HCT116 (cell line): ENCODE data around the gene FCAMR. TPM values are rescaled to one million over a fixed set of nuclear protein-coding genes. Genes with fewer than 3 reads are reported as not detected.
A peak's percentile ranks its signal among the peaks of the same experiment; 100 is the strongest.

Experiments used
- ATAC-seq: fragments of 200-7000 bp; cut with Tn5 transposase; 2 replicates; pipeline ENCODE4 v1.9.1; 2020; ENCODE audit warnings: mild to moderate bottlenecking, moderate library complexity
- BruUV-seq: library from RNA; stranded (reverse); fragments of 400-500 nt; replicated peaks from 2 replicates; lab custom pipeline; 2021; lab: Mats Ljungman, UMichigan
- CTCF ChIA-PET: fragments of 300-600 bp; sonication (Branson Sonifier 250); formaldehyde crosslinking; loops from one replicate; lab custom pipeline; 2021; ENCODE audit warnings: antibody characterized with exemption; lab: Charles Lee
- POLR2A ChIA-PET: fragments of 300-600, 350-600 bp; sonication (Branson Sonifier 250); formaldehyde crosslinking; loops from one replicate; lab custom pipeline; 2021; ENCODE audit warnings: antibody characterized with exemption; lab: Charles Lee
- RAD21 ChIA-PET, 2 experiments: fragments of 300-600 bp; sonication (Branson Sonifier 250); formaldehyde crosslinking; loops; one replicate each; lab custom pipeline; 2023; ENCODE audit warnings: low total read pairs in 2 of 2; ENCODE audit not compliant: uncharacterized antibody in 2 of 2, unreplicated experiment in 2 of 2, low non-redundant PET in 1 of 2; lab: Charles Lee
- DNase-seq: peaks from one replicate; pipeline ENCODE4 v3.0.0-alpha.2; 2010; ENCODE audit warnings: low read depth, low spot score
- H2AFZ ChIP-seq: fragments of 200-600 bp; shearing (Covaris generic), sonication (generic); 2 replicates; pipeline ENCODE4 v1.6.1; 2017; ENCODE audit warnings: low read depth, mixed run types, mixed read lengths, antibody characterized with exemption, low read length; ENCODE audit not compliant: poor library complexity, severe bottlenecking
- H3K27ac ChIP-seq: 2 replicates; pipeline ENCODE4 v1.5.1; 2012; ENCODE audit warnings: low read depth, low read length
- H3K27me3 ChIP-seq: fragments of 200-600 bp; sonication (generic); 2 replicates; pipeline ENCODE4 v1.6.1; 2016; ENCODE audit warnings: mixed run types, low read length, mixed read lengths; ENCODE audit not compliant: insufficient read depth
- H3K36me3 ChIP-seq, 2 experiments: fragments of 200-500 bp in 1 of 2; fragments of 200-600 bp in 1 of 2; sonication (Bioruptor generic) in 1 of 2; sonication (generic) in 1 of 2; 2 replicates each; pipeline versions ENCODE4 v1.5.1 to v1.6.1; 2014 to 2016; ENCODE audit warnings: low read length in 2 of 2, inconsistent platforms in 1 of 2, mixed read lengths in 1 of 2, mixed run types in 1 of 2; ENCODE audit not compliant: insufficient read depth in 2 of 2, control insufficient read depth in 1 of 2
- H3K4me1 ChIP-seq, 2 experiments: fragments of 200-600 bp in 1 of 2; sonication (generic) in 1 of 2; 2 replicates each; pipeline versions ENCODE4 v1.5.1 to v1.6.1; 2012 to 2017; ENCODE audit warnings: low read length in 2 of 2, inconsistent platforms in 1 of 2, mild to moderate bottlenecking in 1 of 2, mixed read lengths in 1 of 2, mixed run types in 1 of 2, moderate library complexity in 1 of 2; ENCODE audit not compliant: insufficient read depth in 2 of 2, control insufficient read depth in 1 of 2
- H3K4me2 ChIP-seq: fragments of 200-600 bp; sonication (generic); 2 replicates; pipeline ENCODE4 v1.6.1; 2017; ENCODE audit warnings: mixed run types, low read length, mixed read lengths
- H3K4me3 ChIP-seq, 2 experiments: fragments of 200-600 bp in 1 of 2; sonication (generic) in 1 of 2; replicated peaks in 1 of 2; 2 replicates each; pipeline ENCODE4 v1.5.1; 2011 to 2016; ENCODE audit warnings: low read length in 2 of 2, control low read depth in 1 of 2, low read depth in 1 of 2, mild to moderate bottlenecking in 1 of 2, mixed read lengths in 1 of 2, mixed run types in 1 of 2
- H3K79me2 ChIP-seq: fragments of 200-600 bp; sonication (generic); 2 replicates; pipeline ENCODE4 v1.6.1; 2017; ENCODE audit warnings: mild to moderate bottlenecking, mixed run types, low read length, moderate library complexity, mixed read lengths; ENCODE audit not compliant: insufficient read depth
- H3K9ac ChIP-seq: fragments of 200-600 bp; sonication (generic); 2 replicates; pipeline ENCODE4 v1.6.1; 2016; ENCODE audit warnings: low read length, mixed read lengths
- H3K9me2 ChIP-seq: fragments of 200-600 bp; sonication (generic), shearing (Covaris generic); 2 replicates; pipeline ENCODE4 v1.6.1; 2017; ENCODE audit warnings: mixed run types, mild to moderate bottlenecking, moderate library complexity; ENCODE audit not compliant: insufficient read depth
- H3K9me3 ChIP-seq, 2 experiments: fragments of 200-500 bp in 1 of 2; fragments of 200-600 bp in 1 of 2; sonication (Bioruptor generic) in 1 of 2; sonication (generic) in 1 of 2; 2 replicates each; pipeline ENCODE4 v1.6.1; 2014 to 2017; ENCODE audit warnings: low read length in 2 of 2, mixed read lengths in 2 of 2, inconsistent platforms in 1 of 2, low read depth in 1 of 2, mild to moderate bottlenecking in 1 of 2, mixed run types in 1 of 2, moderate library complexity in 1 of 2; ENCODE audit not compliant: control insufficient read depth in 1 of 2, insufficient read depth in 1 of 2
- H4K20me1 ChIP-seq: fragments of 200-600 bp; sonication (generic), shearing (Covaris generic); 2 replicates; pipeline ENCODE4 v1.6.1; 2017; ENCODE audit warnings: mixed run types, mild to moderate bottlenecking, moderate library complexity; ENCODE audit not compliant: insufficient read depth
- ATF3 ChIP-seq: IDR thresholded peaks from 2 replicates; pipeline ENCODE4 v1.6.1; 2012
- CBX3 ChIP-seq: IDR thresholded peaks from 2 replicates; pipeline ENCODE4 v1.6.1; 2012; ENCODE audit warnings: low read depth
- TCF7L2 ChIP-seq: IDR thresholded peaks from 2 replicates; pipeline ENCODE4 v1.7.0; 2011; ENCODE audit warnings: borderline replicate concordance, inconsistent platforms; ENCODE audit not compliant: insufficient read depth, insufficient read length; ENCODE audit errors: extremely low read depth
- intact Hi-C: fragments of 100-400 bp; cut with micrococcal nuclease; formaldehyde crosslinking; loops from 2 replicates; pipeline ENCODE4 v1.10.0; 2022
- total RNA-seq: library from RNA; stranded (reverse); gene quantifications from one replicate; pipeline ENCODE4 v1.2.1, GENCODE V29; 2021; ENCODE audit not compliant: unreplicated experiment

Gene FCAMR
- total RNA-seq, 1 experiment from 2014 or later: not detected

DNA sequence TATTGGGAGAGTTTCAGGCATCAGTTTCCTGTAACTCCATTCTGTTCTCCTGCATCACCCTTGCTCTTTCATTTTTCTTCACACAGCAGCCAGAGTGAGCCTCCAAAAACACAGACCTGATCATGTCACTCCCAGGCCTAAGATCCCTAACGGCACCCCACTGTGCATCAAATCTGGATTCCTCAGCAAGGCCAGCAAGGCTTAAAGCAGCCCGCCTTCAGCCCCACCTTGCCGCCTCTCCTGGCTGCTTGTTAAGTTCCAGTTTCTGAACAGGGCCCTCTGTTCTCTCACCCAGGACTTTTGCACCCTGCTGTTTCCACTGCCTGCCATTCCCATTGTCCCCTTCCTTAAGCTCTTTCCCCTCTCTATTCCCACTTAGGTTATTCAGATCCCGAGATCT is 33.0 kb upstream of the FCAMR start:
- no TSS peak for BruUV-seq
- POLR2A ChIA-PET: no interaction called here
- no peaks in the 10 kb centered on the region for H4K20me1 ChIP-seq
- no peaks in the 10 kb centered on the region for H3K9me2 ChIP-seq
- TF ChIP-seq ATF3: no peak
- intact Hi-C loops: no loop called here
- H3K36me3 ChIP-seq: no peaks in the 10 kb centered on the region
- no peaks in the 10 kb centered on the region; a peak in 1 of 4 replicates for H3K9me3 ChIP-seq
- CTCF ChIA-PET: interaction anchor here (1.3 kb wide), 1 partner anchor 44 kb away, joined by 3 read pairs; no protein-coding TSS in a partner anchor
- DNase-seq (no peak), ATAC-seq (no peak)
- peaks cover 27 to 56% of the 10 kb centered on the region in 2 experiments for H3K4me1 ChIP-seq
- H3K27me3 ChIP-seq: no peaks in the 10 kb centered on the region
- H2AFZ ChIP-seq: no peak overlapping the region
- H3K9ac ChIP-seq: no peak overlapping the region
- H3K79me2 ChIP-seq: no peaks in the 10 kb centered on the region
- peak overlapping the region; percentile 37 for H3K4me2 ChIP-seq
- H3K27ac ChIP-seq: no peak overlapping the region
- H3K4me3 ChIP-seq: no peak overlapping the region
- RAD21 ChIA-PET: no interaction called here

DNA sequence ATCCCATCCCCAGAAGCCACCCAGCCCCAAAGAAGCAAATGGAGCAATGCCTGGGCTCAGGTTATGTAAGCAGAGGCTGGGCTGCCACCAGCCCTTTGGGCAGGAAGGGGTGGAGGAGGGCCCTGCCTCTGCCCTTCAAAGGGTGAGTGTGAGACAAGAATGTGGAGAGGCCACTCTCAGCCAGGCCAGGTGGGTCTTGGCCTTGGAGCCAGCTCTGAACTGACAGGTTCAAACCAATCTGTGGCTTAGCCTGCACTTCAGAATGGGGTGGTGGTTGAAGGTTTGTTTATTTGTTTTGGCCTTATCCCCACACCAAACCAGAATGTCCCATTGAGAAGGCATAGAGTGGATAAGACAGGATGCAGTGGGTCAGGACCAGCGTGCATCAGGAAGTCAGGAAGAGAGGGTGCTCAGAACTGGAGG is 32.5 kb upstream of the FCAMR start:
- no peaks in the 10 kb centered on the region for H4K20me1 ChIP-seq
- no peaks in the 10 kb centered on the region for H3K9me2 ChIP-seq
- no peak overlapping the region for H2AFZ ChIP-seq
- peak overlapping the region; percentile 37 for H3K4me2 ChIP-seq
- H3K9me3 ChIP-seq: no peaks in the 10 kb centered on the region
- BruUV-seq: no TSS peak
- no peaks in the 10 kb centered on the region for H3K79me2 ChIP-seq
- DNase-seq: no peak
- ChIA-PET POLR2A (no interaction called here), CTCF (no interaction called here), RAD21 (no interaction called here)
- intact Hi-C loops: no loop called here
- ATAC-seq: peak; percentile 25
- no peak overlapping the region for H3K4me3 ChIP-seq
- H3K9ac ChIP-seq: no peak overlapping the region
- H3K36me3 ChIP-seq: no peaks in the 10 kb centered on the region
- H3K27me3 ChIP-seq: no peaks in the 10 kb centered on the region
- H3K27ac ChIP-seq: no peak overlapping the region
- TF ChIP-seq TCF7L2 (no peak), CBX3 (no peak)
- peaks cover 23 to 51% of the 10 kb centered on the region in 2 experiments for H3K4me1 ChIP-seq
